Stimulated activated CD8-positive, alpha-beta memory T cell treated with anti-CD3 and anti-CD28 coated beads, Interleukin-7, amount 100 ng/mL, for 1 hour (primary cell): ENCODE data around the gene STK40.

ENCODE experiments used
- DNase-seq, 2 donors: peaks; one replicate each; pipeline ENCODE4 v3.0.0-alpha.2; 2020; ENCODE audit warnings: low read depth in 2 of 2

STK40 gene

GRCh38 chr1:36320291-36320761 is 65.4 kb downstream of the STK40 start:
- no peak for DNase-seq

- no peak for DNase-seq
Observed at GRCh38 chr1:36309397-36309796, 76.3 kb downstream of the STK40 start.

DNA sequence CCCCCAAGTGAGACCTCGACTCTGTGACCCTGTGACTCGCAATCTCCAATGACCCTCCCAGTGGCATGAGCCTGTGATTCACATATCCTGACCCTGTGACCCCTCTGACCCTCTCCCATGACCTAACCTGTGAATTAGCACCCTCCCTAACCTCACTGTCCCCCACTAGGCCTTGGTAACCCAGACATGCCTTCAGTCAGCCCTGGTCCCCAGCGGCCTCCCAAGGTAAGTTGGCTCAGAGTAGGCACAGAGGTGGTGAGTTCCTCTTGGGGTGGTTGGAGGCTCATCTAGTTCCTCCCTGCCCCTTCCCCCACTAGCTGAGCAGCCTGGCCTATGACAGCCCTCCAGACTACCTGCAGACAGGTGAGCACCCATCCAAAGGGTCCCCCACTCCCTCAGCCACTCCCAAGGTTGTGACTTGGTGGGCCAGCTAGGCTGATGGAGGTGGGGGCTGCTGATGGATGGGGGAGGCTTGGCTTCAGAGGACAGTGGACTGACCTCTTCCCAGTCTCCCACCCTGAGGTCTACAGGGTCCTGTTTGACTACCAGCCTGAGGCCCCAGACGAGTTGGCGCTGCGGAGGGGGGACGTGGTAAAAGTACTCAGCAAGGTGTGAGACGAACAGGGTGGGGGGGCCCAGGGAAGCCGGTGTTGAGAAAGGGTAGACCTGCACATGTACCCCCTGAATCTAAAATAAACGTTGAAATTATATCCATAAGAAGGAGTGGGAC is 78.0 kb downstream of the STK40 start:
- no peak for DNase-seq

- DNase-seq: peak; percentile 80 to 81
Observed at GRCh38 chr1:36306902-36307456, 78.7 kb downstream of the STK40 start.

GRCh38 chr1:36306210-36306901 is 79.4 kb downstream of the STK40 start, which contains the start of gene SH3D21:
Gene SH3D21, plus strand, starts transcription at chr1:36306368. Its CDS starts 53 bp downstream, at chr1:36306421.
- DNase-seq: no peak

- DNase-seq: no peak
Observed at GRCh38 chr1:36305915-36306209, 79.9 kb downstream of the STK40 start.

- DNase-seq: no peak
Observed at GRCh38 chr1:36304970-36305914, 80.5 kb downstream of the STK40 start.

- DNase-seq: no peak
Observed at GRCh38 chr1:36304521-36304920, 81.2 kb downstream of the STK40 start.

- no peak for DNase-seq
Observed at GRCh38 chr1:36303650-36304360, 81.9 kb downstream of the STK40 start.

- no peak for DNase-seq
Observed at GRCh38 chr1:36303244-36303643, 82.5 kb downstream of the STK40 start.

DNA sequence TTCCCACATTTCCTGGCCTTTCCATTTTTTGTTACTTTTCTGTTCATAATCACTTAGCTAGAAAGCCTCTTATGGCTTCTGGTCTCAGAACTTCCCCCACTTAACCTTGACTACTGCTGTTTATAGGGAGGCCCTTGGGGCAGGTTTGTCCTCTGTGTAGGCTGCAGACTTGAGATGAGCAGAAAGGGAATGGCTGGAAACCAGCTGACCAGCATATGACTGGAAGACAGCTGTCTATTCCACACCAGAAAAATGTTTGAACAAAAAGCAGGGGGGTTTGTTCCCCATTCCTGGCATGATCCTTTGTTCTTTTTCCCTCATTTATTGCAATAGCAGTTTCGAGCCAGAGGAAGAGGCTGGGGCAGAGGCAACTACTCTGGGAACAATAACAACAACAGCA is 84.5 kb downstream of the STK40 start:
- no peak for DNase-seq

DNA sequence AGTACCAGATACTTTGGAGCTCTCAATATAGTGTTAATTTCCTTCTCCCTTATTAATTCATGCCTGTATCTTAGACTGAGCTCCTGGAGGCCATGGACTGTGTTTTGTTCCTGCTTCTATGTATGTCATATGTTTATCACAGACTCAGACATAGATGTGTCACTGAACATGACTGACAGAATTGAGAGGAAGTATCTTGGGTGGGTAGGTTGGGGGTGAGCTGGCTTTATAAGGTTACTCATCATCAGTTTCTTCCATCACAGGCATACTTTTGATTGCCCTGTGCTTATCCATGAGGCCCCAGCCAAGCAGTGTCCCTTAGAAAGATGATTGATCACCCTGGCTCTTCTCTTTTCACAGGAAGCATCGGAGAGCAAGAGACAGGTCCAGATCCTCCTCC is 85.2 kb downstream of the STK40 start:
- DNase-seq: no peak

- no peak for DNase-seq
Observed at GRCh38 chr1:36298640-36299039, 87.1 kb downstream of the STK40 start.

DNA sequence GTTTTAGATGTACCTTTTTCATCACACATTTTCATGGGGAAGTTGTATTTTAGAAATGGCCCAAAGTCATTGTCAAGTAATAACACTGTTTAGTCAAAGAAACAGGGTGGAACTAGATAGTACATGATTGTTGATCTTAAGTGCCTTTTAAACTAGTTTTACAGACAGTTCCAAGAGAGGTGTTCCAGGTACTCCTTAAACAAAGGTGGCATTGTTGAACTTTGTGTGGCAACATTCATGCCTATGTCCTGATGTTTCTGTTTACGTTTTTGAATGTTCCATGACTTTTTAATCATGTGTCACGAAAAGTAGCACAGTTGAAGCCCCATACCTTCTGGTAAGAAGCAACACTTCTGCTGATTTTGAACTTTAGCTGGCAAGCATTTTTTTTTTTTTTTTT is 88.7 kb downstream of the STK40 start:
- DNase-seq: no peak

GRCh38 chr1:36295390-36295789 is 90.3 kb downstream of the STK40 start:
- DNase-seq: no peak
